Keratinocyte (primary cell): Measurements from ENCODE around the gene UBE2E1. TPM values are rescaled to one million over a fixed set of nuclear protein-coding genes. Genes with fewer than 3 reads are reported as not detected.

Experiments used
- DNase-seq: peaks from one replicate; pipeline ENCODE4 v3.0.0-alpha.2; 2011; ENCODE audit warnings: low read depth, missing footprints, low spot score
- FAIRE-seq: peaks from 2 replicates; lab custom pipeline; 2011; peaks lifted over from hg19 to GRCh38; lab: Jason Lieb, UNC
- H2AFZ ChIP-seq: 2 replicates; pipeline ENCODE4 v1.6.0; 2012; ENCODE audit warnings: low read length, control low read depth, inconsistent platforms; ENCODE audit not compliant: control insufficient read depth
- H3K27ac ChIP-seq: 2 replicates; pipeline ENCODE4 v1.5.1; 2011; ENCODE audit warnings: low read length; ENCODE audit not compliant: control insufficient read depth, insufficient read depth
- H3K27me3 ChIP-seq: 3 replicates; pipeline ENCODE4 v1.6.0; 2011; ENCODE audit warnings: low read length; ENCODE audit not compliant: control insufficient read depth, insufficient read depth; ENCODE audit errors: extremely low read depth
- H3K36me3 ChIP-seq, 2 experiments: 2 replicates in 1 of 2; 3 replicates in 1 of 2; pipeline ENCODE4 v1.5.1; 2011; ENCODE audit warnings: low read length in 2 of 2, mild to moderate bottlenecking in 1 of 2; ENCODE audit not compliant: control insufficient read depth in 2 of 2, insufficient read depth in 2 of 2; ENCODE audit errors: extremely low read depth in 1 of 2
- H3K4me1 ChIP-seq: 3 replicates; pipeline ENCODE4 v1.5.1; 2011; ENCODE audit warnings: low read length; ENCODE audit not compliant: control insufficient read depth, insufficient read depth; ENCODE audit errors: extremely low read depth
- H3K4me2 ChIP-seq: 3 replicates; pipeline ENCODE4 v1.6.0; 2011; ENCODE audit warnings: low read depth, low read length; ENCODE audit not compliant: control insufficient read depth, insufficient read depth; ENCODE audit errors: extremely low read depth
- H3K4me3 ChIP-seq, 3 experiments: fragments of 200-600 bp in 1 of 3; sonication (generic) in 1 of 3; 2 replicates in 2 of 3; 3 replicates in 1 of 3; pipeline ENCODE4 v1.5.1; 2011 to 2016; ENCODE audit warnings: low read length in 3 of 3, mild to moderate bottlenecking in 3 of 3, control low read depth in 2 of 3, inconsistent platforms in 1 of 3, low read depth in 1 of 3, mixed read lengths in 1 of 3, mixed run types in 1 of 3, moderate library complexity in 1 of 3; ENCODE audit not compliant: control insufficient read depth in 2 of 3, insufficient read depth in 2 of 3; ENCODE audit errors: extremely low read depth in 1 of 3
- H3K79me2 ChIP-seq: 2 replicates; pipeline ENCODE4 v1.6.0; 2012; ENCODE audit warnings: low read length; ENCODE audit not compliant: control insufficient read depth, insufficient read depth
- H3K9ac ChIP-seq: 3 replicates; pipeline ENCODE4 v1.6.0; 2011; ENCODE audit warnings: low read length; ENCODE audit not compliant: control insufficient read depth, insufficient read depth; ENCODE audit errors: extremely low read depth
- H3K9me1 ChIP-seq: 3 replicates; pipeline ENCODE4 v1.6.0; 2011; ENCODE audit warnings: low read length; ENCODE audit not compliant: control insufficient read depth, insufficient read depth; ENCODE audit errors: extremely low read depth
- H3K9me3 ChIP-seq: 2 replicates; pipeline ENCODE4 v1.5.1; 2012; ENCODE audit warnings: low read depth, low read length; ENCODE audit not compliant: control insufficient read depth
- H4K20me1 ChIP-seq: 3 replicates; pipeline ENCODE4 v1.6.0; 2011; ENCODE audit warnings: low read length; ENCODE audit not compliant: control insufficient read depth, insufficient read depth; ENCODE audit errors: extremely low read depth
- EZH2 ChIP-seq: IDR thresholded peaks from one replicate; pipeline ENCODE4 v1.6.1; 2012; ENCODE audit warnings: inconsistent platforms, mild to moderate bottlenecking, low read length, moderate library complexity
- dilution Hi-C: fragments of 300-500 bp; cut with MboI; formaldehyde crosslinking; loops from one replicate; pipeline ENCODE4 v1.7.0; 2020; ENCODE audit warnings: low sequenced_read_pairs; ENCODE audit not compliant: extremely low pct_ligation_motif_present
- polyA plus RNA-seq, 5 experiments: library from polyadenylated mRNA; depleted of rRNA in 3 of 5; stranded (reverse) in 3 of 5; stranded (forward) in 1 of 5; unstranded in 1 of 5; fragments of >200 nt; gene quantifications; 1 replicate in 1 of 5; 2 replicates in 3 of 5; 3 replicates in 1 of 5; pipeline versions ENCODE4 v1.2.1 to v1.2.3, GENCODE V29; 2011 to 2012; ENCODE audit warnings: missing spikeins in 2 of 5, low read depth in 1 of 5, low replicate concordance in 1 of 5
- TF ChIP-seq, protein P1 (sequence below), 3 experiments: IDR thresholded peaks in 1 of 3; conservative IDR thresholded peaks in 1 of 3; optimal IDR thresholded peaks in 1 of 3; 2 replicates in 2 of 3; 3 replicates in 1 of 3; pipeline versions ENCODE3 to v1.5.1; 2011; ENCODE audit warnings: low read length in 3 of 3, mild to moderate bottlenecking in 3 of 3, moderate library complexity in 2 of 3, control low read depth in 1 of 3, inconsistent platforms in 1 of 3; ENCODE audit not compliant: insufficient read depth in 2 of 3; ENCODE audit errors: extremely low read depth in 1 of 3

The UBE2E1 gene
- polyA plus RNA-seq, 1 donor (not counting 4 experiments of a cell fraction or from before 2014, with no cell fraction given) = 205 TPM

GRCh38 chr3:23940775-23941174, 135.0 kb downstream of the UBE2E1 start:
- dilution Hi-C loops = no loop called here
- no peak for FAIRE-seq

More at GRCh38 chr3:23940775-23941174, 135.0 kb downstream of the UBE2E1 start:
- Histone ChIP-seq H3K9ac (no peak overlapping the region), H3K4me3 (no peak overlapping the region), H3K9me1 (no peaks in the 10 kb centered on the region), H3K4me2 (no peak overlapping the region), H3K27ac (no peak overlapping the region), H4K20me1 (no peaks in the 10 kb centered on the region), H2AFZ (no peak overlapping the region), H3K36me3 (no peaks in the 10 kb centered on the region), H3K4me1 (peaks cover 4% of the 10 kb centered on the region), H3K9me3 (no peaks in the 10 kb centered on the region), H3K27me3 (peaks cover 5% of the 10 kb centered on the region), H3K79me2 (no peaks in the 10 kb centered on the region)
- TF ChIP-seq, protein P1, sequence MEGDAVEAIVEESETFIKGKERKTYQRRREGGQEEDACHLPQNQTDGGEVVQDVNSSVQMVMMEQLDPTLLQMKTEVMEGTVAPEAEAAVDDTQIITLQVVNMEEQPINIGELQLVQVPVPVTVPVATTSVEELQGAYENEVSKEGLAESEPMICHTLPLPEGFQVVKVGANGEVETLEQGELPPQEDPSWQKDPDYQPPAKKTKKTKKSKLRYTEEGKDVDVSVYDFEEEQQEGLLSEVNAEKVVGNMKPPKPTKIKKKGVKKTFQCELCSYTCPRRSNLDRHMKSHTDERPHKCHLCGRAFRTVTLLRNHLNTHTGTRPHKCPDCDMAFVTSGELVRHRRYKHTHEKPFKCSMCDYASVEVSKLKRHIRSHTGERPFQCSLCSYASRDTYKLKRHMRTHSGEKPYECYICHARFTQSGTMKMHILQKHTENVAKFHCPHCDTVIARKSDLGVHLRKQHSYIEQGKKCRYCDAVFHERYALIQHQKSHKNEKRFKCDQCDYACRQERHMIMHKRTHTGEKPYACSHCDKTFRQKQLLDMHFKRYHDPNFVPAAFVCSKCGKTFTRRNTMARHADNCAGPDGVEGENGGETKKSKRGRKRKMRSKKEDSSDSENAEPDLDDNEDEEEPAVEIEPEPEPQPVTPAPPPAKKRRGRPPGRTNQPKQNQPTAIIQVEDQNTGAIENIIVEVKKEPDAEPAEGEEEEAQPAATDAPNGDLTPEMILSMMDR (optimal IDR thresholded peaks at IDR 0.05 in 1 of 3, IDR thresholded peaks at IDR 0.05 in 1 of 3, conservative IDR thresholded peaks at IDR 0.05 in 1 of 3; ENCODE audit: extremely low read depth in 1 of 3, insufficient read depth in 2 of 3, low read length in 3 of 3) = no peak
- no peak for TF ChIP-seq EZH2
- DNase-seq = no peak

Other genes starting within 250 kb of the UBE2E1 start
- 6.4 to 10.7 TPM (median 7.8 TPM) in 3 replicates for gene NKIRAS1, start 111.0 kb downstream of the UBE2E1 start, polyA plus RNA-seq
- gene RPL15, start 111.2 kb downstream of the UBE2E1 start, polyA plus RNA-seq = 3,052 to 3,406 TPM (median 3,375 TPM) in 3 replicates
- 3.8 to 10.3 TPM (median 8.7 TPM) in 3 replicates for gene NR1D2, start 139.3 kb downstream of the UBE2E1 start, polyA plus RNA-seq